IPS-18c (cell line): ENCODE results near the gene TNP2.

Experiments
- H3K4me3 ChIP-seq: 2 replicates; pipeline ENCODE4 v1.7.0; 2013; ENCODE audit warnings: low read depth, mild to moderate bottlenecking, low read length, moderate library complexity; ENCODE audit not compliant: insufficient read depth
- H3K9me3 ChIP-seq: one replicate; pipeline ENCODE4 v1.6.1; 2013; ENCODE audit warnings: mild to moderate bottlenecking, low read length, moderate library complexity; ENCODE audit not compliant: control insufficient read depth, insufficient read depth

The TNP2 gene

DNA sequence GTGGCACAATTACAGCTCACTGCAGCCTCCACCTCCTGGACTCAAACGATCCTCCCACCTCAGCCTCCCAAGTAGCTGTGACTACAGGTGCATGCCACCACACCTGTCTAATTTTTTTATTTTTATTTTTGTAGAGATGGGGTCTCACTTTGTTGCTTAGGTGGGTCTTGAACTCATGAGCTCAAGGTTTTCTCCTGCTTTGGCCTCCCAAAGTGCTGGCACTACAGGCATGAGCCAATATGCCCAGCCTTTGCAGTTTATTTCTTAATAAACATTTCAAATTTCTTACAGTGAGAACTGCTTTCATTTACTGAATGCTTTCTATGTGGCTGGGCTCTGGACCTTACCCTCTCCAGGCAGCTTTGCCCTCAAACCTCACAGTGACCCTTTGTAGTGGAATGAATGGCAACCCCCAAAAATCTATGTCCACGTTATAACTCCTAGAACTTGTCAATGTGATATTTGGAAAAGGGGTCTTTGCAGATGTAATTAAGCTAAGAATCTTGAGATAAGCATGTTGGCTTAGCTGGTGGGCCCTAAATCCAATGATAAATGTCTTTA, 1.6 kb upstream of the TNP2 start:
- Histone ChIP-seq H3K4me3 (no peak overlapping the region), H3K9me3 (peaks cover 2% of the 10 kb centered on the region)

DNA sequence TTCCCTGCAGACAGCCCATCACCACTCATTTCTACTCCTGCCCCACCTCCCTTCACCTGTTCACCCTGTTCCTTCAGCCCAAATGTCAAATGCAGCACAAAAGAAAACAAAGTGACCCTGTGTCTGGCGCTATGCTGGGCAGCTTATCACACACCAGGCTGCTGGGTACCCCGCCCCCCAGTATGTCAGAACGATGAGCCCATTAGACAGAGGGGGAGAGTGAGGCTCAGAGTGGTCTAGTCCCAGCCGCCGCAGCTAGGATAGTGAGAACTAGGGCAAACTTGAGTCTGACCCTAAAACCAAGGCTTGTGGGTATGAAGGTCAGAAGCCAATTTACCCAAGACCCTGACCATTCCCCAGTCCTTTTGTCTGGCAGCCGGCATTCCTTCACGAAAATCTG, 4.0 kb downstream of the TNP2 start:
- Histone ChIP-seq H3K9me3 (no peaks in the 10 kb centered on the region), H3K4me3 (no peak overlapping the region)

DNA sequence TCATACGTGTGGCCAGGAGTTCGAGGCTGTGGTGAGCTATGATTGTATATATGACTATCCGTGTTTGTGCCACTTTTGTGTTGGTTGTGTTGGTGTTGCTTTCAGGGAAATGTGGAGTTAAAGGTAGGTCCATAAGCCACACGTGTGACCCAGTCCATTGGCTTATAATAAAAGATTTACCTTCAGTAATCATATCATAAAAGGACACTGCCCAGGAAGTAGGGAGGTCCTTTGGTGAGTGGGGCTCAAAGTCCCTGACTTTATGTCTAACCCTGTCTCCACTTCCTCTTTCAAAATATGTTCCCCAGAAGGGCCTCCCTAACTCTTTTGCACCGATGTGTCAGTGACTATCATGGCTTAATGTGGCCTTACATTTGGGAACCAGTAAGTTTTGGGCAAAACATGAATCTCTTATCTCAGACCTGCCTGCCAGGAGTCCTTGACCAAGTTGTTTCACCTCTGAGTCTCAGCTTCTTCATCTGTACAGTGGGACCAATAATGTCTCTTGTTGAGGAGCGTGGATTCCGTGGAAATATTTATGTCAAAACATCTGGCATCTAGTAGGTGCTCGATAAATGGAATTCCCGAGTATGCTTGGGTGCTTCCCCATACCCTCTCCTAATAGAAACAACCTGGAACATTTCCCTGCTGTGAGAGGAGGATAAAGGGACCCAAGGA, 4.8 kb downstream of the TNP2 start:
- Histone ChIP-seq H3K9me3 (no peaks in the 10 kb centered on the region), H3K4me3 (no peak overlapping the region)

DNA sequence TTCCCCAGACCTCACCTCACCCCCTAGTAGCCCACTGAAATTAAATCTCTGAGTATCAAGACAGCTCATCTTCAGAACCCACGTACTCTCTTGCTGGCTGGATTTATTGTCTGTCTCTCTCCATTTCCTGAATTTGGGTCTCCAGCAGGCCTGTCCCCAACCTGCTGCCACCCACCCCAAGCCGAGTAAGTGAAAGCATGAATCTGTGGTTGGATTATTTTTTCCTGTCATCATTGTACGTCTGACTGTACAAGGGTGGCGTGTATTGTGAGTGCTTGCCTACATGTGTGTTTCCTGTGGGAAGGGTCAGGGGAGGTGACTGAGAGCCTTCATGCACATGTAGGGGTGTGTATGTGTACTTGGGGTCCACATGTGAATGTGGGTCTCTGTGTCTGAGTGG, 5.4 kb downstream of the TNP2 start:
- Histone ChIP-seq H3K4me3 (no peak overlapping the region), H3K9me3 (no peaks in the 10 kb centered on the region)

DNA sequence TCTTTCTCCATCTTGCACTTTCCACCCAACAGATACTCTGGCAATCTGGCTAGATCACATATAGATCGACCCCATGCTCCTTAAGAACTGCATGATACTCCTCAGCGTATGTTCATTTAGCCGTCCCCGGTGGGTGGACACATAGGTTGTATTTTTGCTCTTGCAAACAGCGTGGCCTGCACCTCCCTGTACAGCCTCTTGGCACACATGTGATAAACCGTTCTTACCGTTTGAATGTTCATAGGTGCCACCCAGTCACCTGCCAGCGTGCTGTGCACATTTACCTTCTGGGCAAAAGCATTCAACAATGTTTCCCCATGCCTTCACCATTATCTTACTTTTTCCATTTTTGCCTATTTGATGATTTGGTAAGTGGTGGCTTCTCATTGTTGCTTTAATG, 6.2 kb downstream of the TNP2 start:
- H3K9me3 ChIP-seq: no peaks in the 10 kb centered on the region
- H3K4me3 ChIP-seq: no peak overlapping the region

DNA sequence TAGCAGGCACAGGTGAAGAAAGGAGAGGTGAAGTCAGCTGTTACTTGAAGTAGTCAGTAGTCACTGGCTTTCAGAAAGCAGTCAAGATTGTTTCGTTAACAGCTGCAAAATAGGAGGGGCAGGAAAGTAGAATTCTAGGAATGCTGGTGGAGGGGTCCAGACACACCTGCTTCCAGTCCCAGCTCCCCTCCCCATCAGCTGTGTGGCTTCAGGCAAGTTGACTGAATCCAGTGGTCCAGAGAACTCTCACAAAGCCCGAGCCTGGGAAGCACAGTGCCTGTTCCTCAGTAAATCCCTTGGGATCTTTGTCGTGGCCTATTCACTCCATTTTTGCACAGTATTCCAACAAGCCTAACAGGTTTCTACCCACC, 8.5 kb downstream of the TNP2 start:
- Histone ChIP-seq H3K4me3 (no peak overlapping the region), H3K9me3 (no peaks in the 10 kb centered on the region)

DNA sequence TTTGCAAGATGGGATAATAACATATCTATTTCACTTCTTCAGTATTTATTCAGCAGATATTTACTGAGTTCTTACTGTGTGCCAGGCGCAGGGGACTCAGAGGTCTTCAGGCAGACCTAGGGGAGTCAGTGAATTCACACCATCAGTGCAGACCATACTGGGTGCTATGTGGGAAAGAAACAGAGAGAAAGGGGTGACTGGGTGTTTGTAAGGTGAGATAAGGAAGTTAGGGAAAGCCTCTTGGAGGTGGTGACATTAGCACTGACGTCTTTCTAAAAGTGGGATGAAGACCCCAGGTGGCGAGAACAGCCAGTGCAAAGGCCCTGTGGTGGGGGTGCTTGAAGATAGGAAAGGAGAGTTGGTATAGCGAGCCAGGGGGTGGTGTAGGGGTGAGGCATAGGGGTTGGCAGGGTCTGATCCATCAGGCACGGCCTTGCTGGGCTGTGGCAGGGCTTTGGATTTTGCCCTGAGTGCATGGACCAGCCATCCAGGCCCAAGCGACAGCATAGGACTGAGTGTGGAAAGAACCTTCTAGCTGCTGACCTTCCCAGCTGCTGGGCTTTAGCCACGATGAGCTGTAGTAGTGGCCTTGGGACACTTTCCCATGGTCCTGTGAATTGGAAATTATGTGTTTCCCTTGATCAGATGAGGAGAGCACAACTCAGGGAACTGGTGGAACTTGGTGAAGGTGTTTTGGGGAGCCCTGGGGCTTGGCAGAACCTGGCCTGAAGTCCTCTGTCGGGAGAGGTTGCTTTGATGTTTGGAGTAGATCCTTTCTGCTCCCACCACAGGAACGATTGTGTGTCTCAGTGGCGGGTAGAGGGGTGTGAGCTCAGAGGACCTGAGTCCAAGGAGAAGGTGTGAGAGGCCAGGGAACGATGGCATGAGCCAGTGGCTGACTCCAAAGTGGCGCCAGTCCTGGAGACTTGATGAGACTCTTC, 9.2 kb downstream of the TNP2 start:
- Histone ChIP-seq H3K9me3 (no peaks in the 10 kb centered on the region), H3K4me3 (no peak overlapping the region)

DNA sequence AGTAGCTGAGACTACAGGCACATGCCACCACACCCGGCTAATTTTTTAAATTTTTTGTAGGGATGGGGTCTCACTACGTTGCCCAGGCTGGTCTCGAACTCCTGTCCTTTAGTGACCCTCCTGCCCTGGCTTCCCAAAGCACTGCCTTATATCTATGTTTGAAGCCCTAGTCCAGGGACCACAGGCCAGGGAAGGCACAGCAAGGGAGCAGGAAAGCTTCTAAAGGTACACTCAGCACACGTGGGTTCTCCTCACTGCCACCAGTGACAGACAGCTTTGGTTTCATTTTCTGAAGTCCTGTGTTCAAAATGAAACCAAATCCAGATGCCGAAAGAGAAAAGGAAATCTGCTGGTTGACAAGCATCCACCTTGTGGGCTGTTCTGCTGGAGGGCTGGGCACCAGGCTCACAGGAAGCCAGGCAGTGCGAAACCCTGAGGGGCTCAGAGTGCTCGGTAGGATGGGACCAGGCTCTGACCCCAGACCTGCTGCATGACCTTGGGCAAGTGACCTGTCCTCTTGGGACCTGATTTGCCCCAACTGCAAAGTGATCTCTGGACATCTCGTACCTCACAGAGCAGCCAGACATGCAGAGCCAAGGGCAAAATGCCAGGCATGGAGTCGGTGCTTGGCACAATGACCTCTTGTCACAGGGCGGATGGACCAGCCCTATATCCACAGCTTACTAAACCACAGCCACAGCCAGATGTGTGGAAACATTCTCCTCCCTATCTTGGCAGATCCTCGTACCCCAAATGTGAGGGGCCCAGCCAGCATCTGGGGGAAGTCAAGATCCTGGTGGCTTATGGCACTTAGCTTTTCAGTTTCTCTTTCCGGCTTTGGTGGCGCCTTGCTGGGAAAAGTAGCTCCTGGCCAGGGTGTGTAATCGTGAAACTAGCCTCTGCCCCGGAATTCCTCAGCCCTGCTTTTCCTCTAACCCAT, 10.3 kb downstream of the TNP2 start:
- Histone ChIP-seq H3K4me3 (no peak overlapping the region), H3K9me3 (no peaks in the 10 kb centered on the region)

DNA sequence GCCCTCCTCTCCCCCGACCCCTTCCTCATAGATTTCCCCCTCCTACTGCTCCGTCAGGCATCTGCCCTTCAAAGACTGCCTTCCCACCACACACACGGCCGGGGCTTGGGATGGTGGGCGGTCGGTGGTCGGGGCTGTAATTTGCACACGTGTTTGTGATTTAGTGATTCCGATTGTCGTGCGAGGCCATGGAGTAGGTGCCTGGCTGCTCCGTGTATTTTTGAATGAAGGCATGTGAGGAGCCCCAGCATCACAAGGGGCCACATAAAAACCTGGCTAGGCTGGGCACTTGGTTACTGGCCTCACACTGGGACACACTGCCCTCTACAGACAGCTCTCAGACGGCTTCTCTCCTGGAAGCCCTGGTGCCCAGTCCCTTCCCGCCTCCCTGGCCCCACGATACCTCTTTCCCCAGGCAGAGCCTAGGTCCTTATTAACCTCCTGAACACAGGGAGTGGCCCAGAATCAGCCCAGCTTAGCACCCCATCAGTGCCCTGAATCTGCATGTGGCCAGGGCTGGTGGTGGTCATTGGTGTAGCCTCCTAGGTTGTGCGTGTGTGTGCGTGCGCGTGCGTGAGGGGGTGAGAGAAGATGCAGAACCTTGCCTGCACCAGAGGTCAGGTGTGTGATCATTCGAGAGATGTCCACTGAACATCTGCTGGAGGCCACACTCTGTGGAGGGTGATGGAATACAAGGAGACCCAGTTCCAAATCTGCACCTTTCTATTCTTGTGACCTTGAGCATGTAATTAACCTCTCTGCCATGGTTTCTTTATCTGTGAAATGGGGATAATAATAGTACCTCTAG, 11.8 kb downstream of the TNP2 start:
- peak overlapping the region; percentile 72 for H3K4me3 ChIP-seq

DNA sequence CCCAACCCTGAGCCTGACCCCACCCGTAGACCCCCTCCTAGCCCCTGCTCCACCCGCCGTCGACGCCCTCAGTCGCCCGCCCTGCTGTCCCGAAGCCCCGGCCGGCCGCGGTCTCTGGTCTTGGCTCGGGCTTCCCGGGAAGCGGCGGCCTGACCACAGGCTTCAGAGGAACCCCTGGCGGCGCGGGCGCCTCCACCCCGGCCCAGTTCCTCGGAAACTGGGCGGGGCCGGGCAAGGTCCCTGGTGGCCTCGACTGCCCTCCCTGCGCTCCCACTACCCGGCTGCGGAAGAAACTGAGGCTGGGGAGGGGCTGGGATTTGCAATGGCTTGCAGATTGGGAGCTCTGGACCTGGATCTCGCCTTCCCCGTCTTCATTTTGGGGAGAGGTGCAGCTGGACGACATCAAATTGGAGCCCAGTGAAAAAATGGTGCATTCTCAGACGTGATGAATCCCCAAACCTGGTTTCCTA, 12.4 kb downstream of the TNP2 start:
- Histone ChIP-seq H3K9me3 (no peaks in the 10 kb centered on the region), H3K4me3 (peak overlapping the region; percentile 72)

More for the DNA sequence above, 11.8 kb downstream of the TNP2 start:
- H3K9me3 ChIP-seq: no peaks in the 10 kb centered on the region

DNA sequence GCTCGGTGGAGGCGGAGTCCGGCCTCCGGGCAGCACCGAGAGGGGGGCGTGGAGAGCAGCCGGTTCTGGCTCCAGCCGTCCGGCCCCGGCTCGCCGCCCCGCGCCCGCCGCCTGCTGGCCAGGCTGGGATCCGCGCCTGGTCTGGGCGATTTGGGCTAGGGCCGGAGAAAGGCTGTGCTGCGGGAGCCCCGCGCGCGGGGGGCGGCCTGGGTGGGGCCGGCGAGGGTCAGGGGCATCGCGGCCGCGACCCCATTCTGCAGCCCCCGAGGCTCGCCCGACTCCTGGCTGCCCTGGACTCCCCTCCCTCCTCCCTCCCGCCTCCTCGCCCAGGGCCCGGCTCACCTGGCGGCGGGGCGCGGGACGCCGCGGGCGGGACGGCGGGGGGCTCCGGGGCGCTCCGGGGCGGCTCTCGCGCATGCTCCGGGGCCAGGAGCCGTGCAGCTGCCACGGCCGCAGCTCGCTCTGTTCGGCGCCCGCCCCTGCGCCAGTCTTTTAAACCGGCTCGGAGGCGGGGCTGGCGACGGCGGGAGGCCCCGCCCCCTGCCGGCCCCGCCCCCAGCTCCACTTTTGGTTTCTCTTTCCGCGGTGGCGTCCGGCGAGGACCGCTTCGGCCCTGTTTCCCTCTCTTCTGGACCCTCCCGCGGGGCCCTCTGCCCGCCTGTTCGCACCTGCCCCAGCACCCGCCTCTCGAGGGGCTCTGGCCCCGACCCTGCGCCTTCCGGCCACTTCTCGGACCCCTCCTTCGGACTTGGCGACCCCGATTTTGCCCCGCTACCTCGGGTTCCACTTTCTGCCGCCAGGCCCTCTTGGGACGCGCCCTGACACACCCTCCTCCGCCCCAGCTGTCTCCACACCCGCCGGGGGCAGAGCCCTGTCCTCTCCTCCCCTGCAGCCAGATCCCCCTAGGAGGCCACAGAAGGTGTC, 13.1 kb downstream of the TNP2 start, which contains the start of gene SOCS1:
Gene SOCS1 (minus strand): TSS at position 468 of the 924 bp plus-strand sequence. CDS start 726 bp downstream, outside the sequence.
- Histone ChIP-seq H3K4me3 (peak within 1 kb of the TSS; percentile 72), H3K9me3 (no peaks in the 10 kb centered on the region)

DNA sequence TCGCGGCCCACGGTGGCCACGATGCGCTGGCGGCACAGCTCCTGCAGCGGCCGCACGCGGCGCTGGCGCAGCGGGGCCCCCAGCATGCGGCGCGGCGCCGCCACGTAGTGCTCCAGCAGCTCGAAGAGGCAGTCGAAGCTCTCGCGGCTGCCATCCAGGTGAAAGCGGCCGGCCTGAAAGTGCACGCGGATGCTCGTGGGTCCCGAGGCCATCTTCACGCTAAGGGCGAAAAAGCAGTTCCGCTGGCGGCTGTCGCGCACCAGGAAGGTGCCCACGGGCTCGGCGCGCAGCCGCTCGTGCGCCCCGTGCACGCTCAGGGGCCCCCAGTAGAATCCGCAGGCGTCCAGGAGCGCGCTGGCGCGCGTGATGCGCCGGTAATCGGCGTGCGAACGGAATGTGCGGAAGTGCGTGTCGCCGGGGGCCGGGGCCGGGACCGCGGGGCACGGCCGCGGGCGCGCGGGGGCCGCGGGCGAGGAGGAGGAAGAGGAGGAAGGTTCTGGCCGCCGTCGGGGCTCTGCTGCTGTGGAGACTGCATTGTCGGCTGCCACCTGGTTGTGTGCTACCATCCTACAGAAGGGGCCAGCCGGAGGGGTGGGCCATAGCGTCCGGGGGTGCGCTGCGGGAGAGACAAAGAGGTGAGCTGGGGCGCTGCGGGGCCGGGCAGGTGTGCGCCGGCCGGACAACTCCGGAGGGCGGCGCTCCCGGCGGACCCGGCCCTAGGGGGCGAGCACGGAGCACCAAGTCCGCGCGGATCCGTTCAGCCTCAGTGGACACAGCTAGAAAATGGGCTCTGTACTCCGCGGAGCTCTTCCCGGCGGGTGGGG, 14.0 kb downstream of the TNP2 start:
- Histone ChIP-seq H3K9me3 (no peaks in the 10 kb centered on the region), H3K4me3 (peak overlapping the region; percentile 69)

DNA sequence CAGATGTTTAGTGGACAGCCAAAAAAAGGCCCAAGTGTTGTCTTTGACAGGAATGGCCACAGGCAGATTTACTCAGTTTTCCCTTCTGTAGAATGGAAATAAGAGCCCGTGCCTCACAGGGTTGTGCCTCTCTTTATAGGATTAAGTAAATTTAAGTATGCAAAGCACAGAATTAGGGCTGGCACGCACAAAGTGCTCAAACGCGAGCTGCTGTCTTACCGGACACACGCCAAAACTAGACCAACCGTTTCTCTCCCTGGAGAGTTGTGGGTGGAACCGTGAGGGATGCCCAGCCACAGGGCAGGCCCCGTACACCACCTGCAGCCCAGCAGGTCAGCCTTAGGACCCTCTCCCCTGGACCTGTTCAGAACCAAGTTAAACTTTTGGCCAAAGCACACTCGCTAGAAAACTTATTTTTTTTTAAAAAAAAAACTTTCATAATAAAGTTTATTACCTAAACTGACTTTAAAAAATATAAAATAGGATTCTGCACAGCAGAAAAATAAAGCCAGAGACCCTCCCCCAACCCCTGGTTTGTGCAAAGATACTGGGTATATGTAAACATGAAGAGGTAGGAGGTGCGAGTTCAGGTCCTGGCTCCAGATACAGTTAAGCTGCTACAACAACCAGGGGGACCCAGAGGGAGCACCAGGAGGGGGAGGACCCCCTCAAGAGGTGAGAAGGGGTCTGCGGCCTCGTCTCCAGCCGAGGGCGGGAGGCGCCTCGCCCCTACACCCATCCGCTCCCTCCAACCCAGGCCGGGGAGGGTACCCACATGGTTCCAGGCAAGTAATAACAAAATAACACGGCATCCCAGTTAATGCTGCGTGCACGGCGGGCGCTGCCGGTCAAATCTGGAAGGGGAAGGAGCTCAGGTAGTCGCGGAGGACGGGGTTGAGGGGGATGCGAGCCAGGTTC, 14.9 kb downstream of the TNP2 start:
- Histone ChIP-seq H3K9me3 (no peaks in the 10 kb centered on the region), H3K4me3 (peak overlapping the region; percentile 69)
